Activated gamma-delta T cell treated with anti-CD3 and anti-CD28 coated beads, Interleukin-2, amount 50 U/mL, for 16 hours (primary cell): ENCODE measurements around the gene HPCAL4.

ENCODE experiments used
- DNase-seq: peaks from one replicate; pipeline ENCODE4 v3.0.0-alpha.2; 2020; ENCODE audit warnings: low read depth

HPCAL4 gene

DNA sequence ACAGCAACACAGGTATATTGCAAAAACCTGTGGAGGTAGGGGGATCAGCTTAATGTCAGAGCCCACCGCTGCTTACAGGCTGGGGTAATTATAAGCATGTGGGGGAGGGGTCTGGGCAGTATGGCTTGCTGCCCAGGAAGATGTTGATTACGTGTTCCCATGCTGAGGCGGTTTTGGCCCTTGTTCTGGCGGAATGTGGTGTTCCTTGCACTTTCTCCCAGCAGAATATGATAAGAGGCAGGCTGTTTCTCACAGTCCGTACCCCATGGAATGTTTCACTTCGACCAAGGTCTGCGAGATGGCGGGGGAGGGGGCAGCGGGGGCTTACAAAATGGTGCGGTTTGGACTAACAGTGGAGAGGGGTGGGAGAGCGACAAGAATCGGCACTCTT, 9.8 kb upstream of the HPCAL4 start:
- no peak for DNase-seq

- no peak for DNase-seq
Measured at GRCh38 chr1:39700348-39700747, 9.1 kb upstream of the HPCAL4 start.

DNA sequence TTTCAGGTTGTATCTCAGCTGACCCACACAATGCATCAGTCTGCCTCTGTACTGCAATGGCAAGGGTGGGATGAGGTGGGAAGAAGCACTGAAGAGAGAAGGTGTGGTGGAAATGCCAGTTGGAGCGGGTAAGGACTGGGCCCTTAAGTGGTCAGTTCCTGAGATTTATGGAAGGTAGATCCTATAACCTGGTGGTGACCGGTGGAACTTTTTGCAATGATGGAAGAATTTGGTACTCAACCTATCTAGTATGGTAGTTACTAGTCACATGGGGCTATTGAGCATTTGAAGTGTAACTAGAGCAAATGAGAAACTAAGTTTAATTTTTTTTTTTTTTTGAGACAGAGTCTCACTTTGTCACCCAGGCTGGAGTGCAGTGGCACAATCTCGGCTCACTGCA, 8.2 kb upstream of the HPCAL4 start:
- DNase-seq, result no peak

- no peak for DNase-seq
Measured at GRCh38 chr1:39698568-39698967, 7.3 kb upstream of the HPCAL4 start.

- DNase-seq, result no peak
Measured at GRCh38 chr1:39696448-39696847, 5.2 kb upstream of the HPCAL4 start.

DNA sequence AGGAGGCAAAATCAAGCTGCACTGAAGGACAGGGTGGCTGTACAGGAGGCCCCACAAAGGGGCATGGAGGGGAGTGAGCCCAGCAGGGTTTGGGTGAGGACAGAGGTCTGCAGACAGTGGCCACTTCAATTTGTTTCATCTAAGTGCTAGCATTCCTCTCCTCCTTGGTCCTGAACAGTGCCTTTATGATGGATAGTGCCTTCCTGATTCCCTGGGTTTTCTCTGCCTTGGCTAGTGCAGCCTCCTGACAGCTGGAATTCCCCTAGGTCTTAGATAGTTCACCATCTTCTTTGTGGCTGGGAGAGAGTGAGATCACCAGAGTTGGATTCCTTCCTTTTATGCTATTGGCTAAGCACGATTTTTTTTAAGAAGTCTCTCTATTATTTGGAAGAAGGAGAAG, 3.8 kb upstream of the HPCAL4 start:
- no peak for DNase-seq

GRCh38 chr1:39694026-39694425, 2.8 kb upstream of the HPCAL4 start:
- no peak for DNase-seq

DNA sequence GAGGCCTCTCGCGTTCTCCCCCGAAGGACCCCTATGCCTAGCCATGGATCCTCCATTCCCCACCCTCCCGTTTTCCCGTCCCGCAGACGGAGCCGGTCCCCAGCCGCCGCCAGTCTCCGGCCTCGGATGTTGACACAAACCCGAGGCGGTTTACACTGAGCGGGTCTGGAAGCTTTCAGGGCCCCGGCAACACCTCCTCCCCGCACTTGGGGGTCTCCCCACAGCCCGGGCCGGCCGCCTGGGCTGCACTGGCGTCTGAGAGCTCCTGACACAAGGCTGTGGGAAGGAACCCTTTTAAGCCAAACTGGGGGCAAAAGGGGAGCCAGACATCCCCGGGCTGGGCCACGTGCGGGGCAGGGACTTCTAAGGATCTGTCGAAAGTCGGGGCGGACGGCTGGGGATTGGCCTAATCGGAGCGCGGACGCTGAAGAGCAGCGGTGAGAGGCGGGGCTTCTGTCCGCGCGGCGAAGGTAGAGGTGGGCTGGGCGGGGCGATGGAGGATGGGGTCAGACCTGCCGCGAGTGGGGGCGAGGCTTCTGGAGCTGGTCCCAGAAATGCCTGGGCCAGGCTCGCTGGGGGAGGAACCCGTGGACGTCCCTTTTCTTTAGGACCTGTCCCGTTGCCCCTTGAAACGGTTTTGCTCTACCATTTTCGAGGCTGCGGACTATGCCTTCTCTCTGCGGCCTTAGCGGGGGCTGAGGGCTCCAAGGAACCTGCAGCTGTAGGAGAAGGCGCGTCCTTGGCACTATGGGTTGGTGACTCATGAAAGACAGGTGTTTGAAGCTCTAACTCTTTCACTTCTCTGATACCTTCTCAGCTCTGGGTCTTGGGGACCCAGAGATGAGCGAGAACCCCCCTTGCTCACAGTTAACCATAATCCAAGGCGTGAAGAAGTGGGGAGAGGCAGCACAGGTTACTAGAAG, 1.2 kb upstream of the HPCAL4 start:
- DNase-seq, result no peak

DNA sequence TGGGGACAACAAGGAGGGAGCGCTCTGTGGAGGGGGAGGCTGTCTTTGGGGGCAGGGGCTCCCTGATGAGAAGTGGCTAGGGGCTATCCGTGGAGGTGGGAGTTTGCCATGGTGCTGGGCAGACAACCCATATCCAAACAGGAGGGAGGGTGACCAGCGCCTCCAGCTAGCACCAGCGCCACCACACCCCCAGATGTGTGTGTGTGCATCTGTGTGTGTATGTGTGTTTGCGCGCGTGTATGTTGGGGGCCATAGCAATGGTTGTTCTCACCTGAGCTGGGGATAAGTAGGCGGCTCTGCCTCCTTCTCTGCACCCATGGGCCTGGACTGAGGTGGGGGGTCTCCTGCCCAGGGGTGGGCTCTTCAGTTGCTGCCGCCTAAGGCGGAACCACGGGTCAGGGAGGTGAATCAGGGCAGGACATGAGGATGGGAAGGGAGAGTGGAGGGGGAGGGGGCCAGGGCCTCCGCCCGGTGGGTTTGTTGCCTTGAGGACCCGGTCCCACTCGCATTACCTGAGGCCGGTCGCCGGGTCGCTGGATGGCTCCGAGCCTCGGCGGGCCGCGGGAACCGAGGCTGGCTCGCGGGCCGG, 345 bp downstream of the HPCAL4 start:
- DNase-seq, result no peak

DNA sequence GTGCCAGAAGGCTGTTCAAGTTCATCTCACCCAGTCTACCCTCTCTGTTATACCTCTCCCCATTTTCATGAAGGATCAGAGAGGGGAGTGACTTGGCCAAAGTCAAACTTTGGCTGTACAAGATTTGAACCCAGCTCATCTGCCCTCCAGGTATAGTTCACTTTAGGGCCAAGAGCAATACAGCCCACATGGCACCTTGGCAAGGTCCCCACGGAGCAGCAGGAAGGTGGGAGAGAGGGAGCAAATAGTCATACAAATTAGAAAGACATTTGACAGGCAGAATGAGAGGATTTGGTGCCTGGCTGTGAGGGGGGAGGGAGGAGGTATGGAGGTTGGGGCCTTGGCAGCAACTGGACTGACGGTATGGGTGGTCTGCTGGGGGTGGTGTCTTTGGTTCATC, 1.0 kb downstream of the HPCAL4 start:
- no peak for DNase-seq

- no peak for DNase-seq
Measured at GRCh38 chr1:39689635-39690034, 1.6 kb downstream of the HPCAL4 start.

DNA sequence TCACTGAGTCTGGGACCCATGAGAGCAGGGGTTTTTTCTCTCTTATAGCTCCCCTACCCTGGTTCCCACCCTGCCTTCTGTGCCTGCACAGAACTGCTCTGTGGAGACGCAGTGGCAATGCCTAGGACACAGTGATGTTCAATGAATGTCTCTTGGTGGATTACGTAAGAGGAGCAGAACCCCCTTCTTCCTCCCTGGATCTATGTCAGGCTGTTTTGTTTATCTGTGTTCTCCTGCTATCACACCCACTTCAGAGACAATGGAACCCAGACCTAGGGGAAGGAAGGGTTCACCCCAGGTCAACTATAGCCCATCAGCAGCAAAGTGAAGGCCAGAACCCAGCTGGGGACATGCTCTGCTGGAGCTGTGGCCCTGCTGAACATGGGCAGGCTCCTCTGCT, 2.0 kb downstream of the HPCAL4 start:
- DNase-seq, result no peak

DNA sequence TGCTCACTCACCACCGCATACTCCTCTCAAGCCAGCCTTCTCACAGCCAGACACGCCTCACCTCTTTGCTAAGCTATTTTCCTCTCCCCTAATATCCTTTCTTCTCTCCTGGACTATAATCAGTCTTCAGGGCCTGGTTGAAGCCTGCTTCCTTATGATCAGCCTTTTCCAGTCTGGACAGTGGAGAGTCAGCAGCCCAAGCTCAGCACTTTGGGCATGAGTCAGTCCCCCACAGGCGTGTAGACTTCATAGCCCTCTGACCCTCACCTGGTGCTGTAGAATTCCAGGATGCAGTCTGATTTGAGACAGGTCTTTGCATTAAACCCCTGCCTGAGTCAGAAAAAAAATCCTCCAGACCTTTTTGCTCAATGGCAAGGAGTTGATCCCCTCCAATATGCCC, 2.5 kb downstream of the HPCAL4 start:
- no peak for DNase-seq

- DNase-seq, result no peak
Measured at GRCh38 chr1:39687243-39687642, 4.0 kb downstream of the HPCAL4 start.

- no peak for DNase-seq
Measured at GRCh38 chr1:39685071-39685470, 6.2 kb downstream of the HPCAL4 start.

GRCh38 chr1:39684313-39684664, 6.9 kb downstream of the HPCAL4 start:
- no peak for DNase-seq

GRCh38 chr1:39683591-39684312, 7.5 kb downstream of the HPCAL4 start:
- DNase-seq, result no peak

GRCh38 chr1:39681999-39682398, 9.2 kb downstream of the HPCAL4 start:
- DNase-seq, result no peak

GRCh38 chr1:39681294-39681693, 9.9 kb downstream of the HPCAL4 start:
- DNase-seq, result no peak

GRCh38 chr1:39680751-39681150, 10.5 kb downstream of the HPCAL4 start:
- no peak for DNase-seq

GRCh38 chr1:39679821-39680220, 11.4 kb downstream of the HPCAL4 start:
- no peak for DNase-seq

GRCh38 chr1:39678889-39679288, 12.3 kb downstream of the HPCAL4 start:
- DNase-seq, result no peak

GRCh38 chr1:39677645-39678044, 13.6 kb downstream of the HPCAL4 start:
- no peak for DNase-seq
